GM12875 (cell line): Measurements from ENCODE around the gene CAMP.

Source experiments
- H3K4me3 ChIP-seq: one replicate; pipeline ENCODE4 v1.5.1; 2011; ENCODE audit warnings: low read depth, low read length, control low read depth
- CTCF ChIP-seq: IDR thresholded peaks from 2 replicates; pipeline ENCODE4 v1.5.1; 2011; ENCODE audit warnings: low read depth, mild to moderate bottlenecking, control low read depth, inconsistent platforms, low read length, moderate library complexity, borderline replicate concordance; ENCODE audit not compliant: insufficient read depth

Gene CAMP

GRCh38 chr3:48220746-48221145 lies 2.5 kb upstream of the CAMP start:
- no peak for TF ChIP-seq CTCF
- no peak overlapping the region for H3K4me3 ChIP-seq

DNA sequence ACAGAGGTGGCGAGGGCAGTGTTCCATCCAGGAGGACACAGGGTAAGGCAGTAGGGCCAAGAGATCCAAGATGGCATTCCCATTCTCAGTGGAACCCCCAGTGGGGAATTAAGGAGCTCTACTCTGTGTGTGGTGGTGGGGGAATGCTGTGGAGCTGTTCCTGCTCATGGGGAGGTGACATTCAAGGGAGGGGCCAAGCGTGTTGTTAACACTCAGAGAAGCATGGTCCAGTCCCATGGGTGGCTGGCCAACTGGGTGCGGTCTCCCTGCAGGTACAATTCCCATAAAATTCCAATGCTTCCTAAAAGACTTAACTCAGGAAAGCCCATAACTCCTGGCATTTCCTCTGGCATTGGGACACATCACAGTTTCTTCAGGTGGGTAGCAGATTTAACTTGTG lies 2.3 kb downstream of the CAMP start:
- no peak for TF ChIP-seq CTCF
- no peak overlapping the region for H3K4me3 ChIP-seq

DNA sequence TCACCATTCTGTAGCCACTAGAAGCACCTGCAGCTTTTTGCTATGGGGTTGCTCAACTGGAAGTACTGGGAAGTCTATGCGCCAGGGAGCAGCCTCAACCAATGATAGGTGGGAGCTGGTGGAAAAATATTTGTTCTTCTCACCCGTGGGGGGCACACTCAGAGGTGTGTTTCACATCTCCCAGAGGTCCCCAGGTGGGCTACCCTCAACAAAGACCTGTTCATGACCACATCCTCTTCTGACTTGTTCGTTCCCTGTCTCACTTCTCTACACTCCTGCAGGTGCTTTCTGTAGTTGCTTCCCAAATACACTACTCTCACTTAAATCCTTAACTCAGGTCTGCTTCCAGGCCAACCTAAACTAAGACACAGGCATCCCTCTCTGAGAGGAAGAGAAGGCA lies 3.6 kb downstream of the CAMP start:
- no peak for TF ChIP-seq CTCF
- H3K4me3 ChIP-seq = no peak overlapping the region

GRCh38 chr3:48232232-48232631 lies 8.9 kb downstream of the CAMP start:
- no peak overlapping the region for H3K4me3 ChIP-seq
- no peak for TF ChIP-seq CTCF

GRCh38 chr3:48232734-48233133 lies 9.4 kb downstream of the CAMP start:
- TF ChIP-seq CTCF = peak; percentile 60; the same call in 1 of the 2 replicates
- H3K4me3 ChIP-seq = no peak overlapping the region

- no peak for TF ChIP-seq CTCF
- no peak overlapping the region for H3K4me3 ChIP-seq
Observed at GRCh38 chr3:48233542-48233941, 10.2 kb downstream of the CAMP start.

DNA sequence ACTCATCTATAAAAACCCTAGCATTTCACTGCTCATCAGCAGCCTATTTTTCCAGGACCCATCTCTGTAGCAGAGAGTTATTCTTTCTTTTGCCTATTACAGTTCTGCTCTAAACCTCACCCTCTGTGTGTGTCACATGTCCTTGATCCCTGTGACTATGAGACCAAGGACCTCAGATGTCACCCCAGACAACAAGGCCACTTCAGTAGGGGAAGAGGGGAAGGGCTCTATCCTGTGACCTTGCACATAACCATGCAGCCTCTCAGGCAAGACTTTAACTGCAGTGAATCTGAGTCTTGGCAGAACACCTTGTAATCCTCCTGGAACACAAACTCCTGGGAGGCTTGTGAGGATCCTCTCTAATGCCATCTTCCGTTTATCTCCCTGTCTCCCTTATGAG lies 13.2 kb downstream of the CAMP start:
- TF ChIP-seq CTCF = no peak
- H3K4me3 ChIP-seq = no peak overlapping the region
